GM10266 (cell line): ENCODE measurements around the gene PEX14.

Experiments used
- DNase-seq: peaks from one replicate; pipeline ENCODE4 v3.0.0; 2012; ENCODE audit errors: extremely low spot score
- CTCF ChIP-seq: IDR thresholded peaks from 2 replicates; pipeline ENCODE4 v1.5.1; 2012; ENCODE audit warnings: mild to moderate bottlenecking, low read depth; ENCODE audit not compliant: control insufficient read depth, insufficient read depth; ENCODE audit errors: missing control alignments

PEX14 gene

GRCh38 chr1:10444248-10444647, 30.5 kb upstream of the PEX14 start:
- no peak for TF ChIP-seq CTCF
- DNase-seq, result no peak

GRCh38 chr1:10444795-10445397, 29.9 kb upstream of the PEX14 start:
- no peak for DNase-seq
- no peak for TF ChIP-seq CTCF

- no peak for TF ChIP-seq CTCF
- DNase-seq, result no peak
These were observed 27.8 kb upstream of the PEX14 start for GRCh38 chr1:10446790-10447422.

- no peak for TF ChIP-seq CTCF
- no peak for DNase-seq
These were observed 25.0 kb upstream of the PEX14 start, which contains the start of gene CORT for GRCh38 chr1:10449751-10450150. CORT (plus strand) TSS chr1:10450031; CDS start chr1:10450224, 193 bp downstream.

- no peak for DNase-seq
- no peak for TF ChIP-seq CTCF
These were observed 24.5 kb upstream of the PEX14 start for GRCh38 chr1:10450156-10450814.

GRCh38 chr1:10450836-10451235, 23.9 kb upstream of the PEX14 start:
- TF ChIP-seq CTCF, result no peak
- no peak for DNase-seq

GRCh38 chr1:10451287-10451686, 23.5 kb upstream of the PEX14 start:
- no peak for DNase-seq
- no peak for TF ChIP-seq CTCF
